GM21619 (cell line): ENCODE data around the gene ZNF300.
"Not testable (repeated sequence)": the region's sequence is repeated elsewhere in the genome, so short reads cannot be mapped to it uniquely, and the experiment has no call there.

Experiments used
- ATAC-seq: cut with Tn5 transposase; IDR thresholded peaks from one replicate; pipeline ENCODE4 v1.9.1; 2021; ENCODE audit not compliant: unreplicated experiment

Gene ZNF300

DNA sequence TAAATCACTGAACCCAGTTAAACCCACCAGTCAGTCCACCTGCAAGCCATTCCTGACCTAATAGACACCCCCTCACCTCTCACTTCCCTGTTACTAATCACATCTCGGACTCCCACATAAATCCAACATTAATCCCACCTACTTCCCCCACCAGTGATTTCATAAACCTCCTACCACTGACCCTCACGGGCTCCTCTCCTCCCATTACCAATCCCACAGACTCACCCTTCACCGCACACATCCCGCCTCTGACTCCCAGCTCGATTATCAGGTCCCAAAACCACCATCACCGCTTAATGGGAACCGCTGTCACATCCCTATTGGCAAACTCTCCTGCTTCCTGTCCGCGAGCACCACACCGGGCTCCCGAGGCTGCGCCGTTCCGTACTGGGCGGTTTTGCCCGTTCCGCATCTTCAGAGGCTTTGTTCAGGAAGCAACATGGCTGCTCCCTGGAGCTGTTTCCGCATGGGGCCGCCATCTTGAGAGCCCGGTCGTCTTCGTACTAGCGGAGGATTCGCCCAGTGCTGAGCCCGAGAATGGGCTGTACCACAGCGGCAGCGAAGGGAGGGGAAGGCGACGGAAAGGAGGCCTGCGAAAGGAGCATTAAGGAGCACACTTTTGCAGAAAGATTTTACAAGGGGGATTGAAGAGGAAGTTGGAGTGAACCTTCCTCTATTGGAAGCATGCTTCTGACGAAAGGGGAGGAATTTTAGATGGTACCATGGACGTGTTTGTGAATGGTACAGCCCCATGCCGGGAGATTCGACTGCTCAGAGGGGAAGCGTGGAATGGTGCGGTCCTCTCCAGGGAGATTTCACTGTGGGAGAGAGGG, at the start of gene ZNF300:
TSS of gene ZNF300 (minus strand) at position 502 of the 833 bp plus-strand sequence. CDS start 1,825 bp downstream, outside the sequence.
- ATAC-seq, result no peak

DNA sequence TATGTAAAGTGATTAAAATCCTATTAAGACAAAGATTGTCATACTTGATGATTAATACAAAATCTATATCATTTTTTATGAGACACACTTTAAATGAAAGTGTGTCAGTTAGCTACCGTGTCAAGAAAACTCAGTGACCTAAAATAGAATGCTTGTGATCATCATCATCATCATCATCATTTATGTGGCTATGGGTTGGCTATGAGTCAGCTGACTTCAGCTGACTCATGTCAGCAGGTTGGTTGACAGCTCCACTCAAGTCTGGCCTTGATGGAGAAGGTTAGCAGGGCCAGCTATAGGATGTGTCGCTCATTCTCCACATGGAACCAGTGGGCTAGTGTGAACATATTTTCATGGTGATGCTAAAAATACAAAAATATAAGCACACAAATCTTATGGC, 43.8 kb upstream of the ZNF300 start:
- no peak for ATAC-seq

DNA sequence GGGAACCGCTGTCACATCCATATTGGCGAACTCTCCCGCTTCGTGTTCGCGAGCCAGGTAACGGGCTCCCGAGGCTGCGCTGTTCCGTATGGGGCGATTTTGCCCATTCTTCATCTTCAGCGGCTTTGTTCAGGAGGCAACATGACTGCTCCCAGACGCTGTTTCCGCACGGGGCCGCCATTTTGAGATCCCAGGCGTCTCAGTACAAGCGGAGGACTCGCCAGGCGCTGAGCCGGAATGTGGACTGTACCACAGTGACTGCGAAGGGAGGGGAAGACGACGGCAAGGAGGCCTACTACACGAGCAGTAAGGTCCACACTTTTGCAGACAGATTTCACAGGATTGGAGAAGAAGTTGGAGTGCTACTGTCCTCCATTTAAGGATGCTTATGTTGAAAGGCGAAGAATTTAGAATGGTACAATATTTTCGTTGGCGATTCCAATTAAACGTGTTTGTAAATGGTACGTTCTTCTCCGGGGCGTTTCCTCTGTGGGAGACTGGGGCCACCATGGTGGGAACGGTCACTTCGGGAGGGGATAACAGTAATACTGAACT, 41.6 kb upstream of the ZNF300 start:
- ATAC-seq, result no peak

DNA sequence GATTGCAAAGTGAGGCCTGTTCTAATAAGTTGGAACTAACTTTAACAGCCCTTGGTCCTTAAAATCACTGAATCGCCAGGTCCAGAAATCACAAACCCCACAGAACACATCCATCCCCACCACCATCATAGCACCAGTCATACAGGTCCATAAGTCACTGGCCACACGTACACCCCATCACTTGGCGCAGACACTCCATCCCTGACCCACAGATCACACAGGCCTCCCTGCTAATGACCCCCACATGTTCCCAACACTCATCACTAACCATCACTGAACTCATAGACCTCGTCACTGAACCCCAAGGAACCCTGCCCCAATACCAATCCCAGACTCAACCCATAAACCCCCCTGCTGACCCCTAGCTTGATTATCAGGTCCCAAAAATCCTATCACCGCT, 41.2 kb upstream of the ZNF300 start:
- ATAC-seq, result no peak

GRCh38 chr5:150945486-150945885, 40.7 kb upstream of the ZNF300 start:
- ATAC-seq, result no peak

DNA sequence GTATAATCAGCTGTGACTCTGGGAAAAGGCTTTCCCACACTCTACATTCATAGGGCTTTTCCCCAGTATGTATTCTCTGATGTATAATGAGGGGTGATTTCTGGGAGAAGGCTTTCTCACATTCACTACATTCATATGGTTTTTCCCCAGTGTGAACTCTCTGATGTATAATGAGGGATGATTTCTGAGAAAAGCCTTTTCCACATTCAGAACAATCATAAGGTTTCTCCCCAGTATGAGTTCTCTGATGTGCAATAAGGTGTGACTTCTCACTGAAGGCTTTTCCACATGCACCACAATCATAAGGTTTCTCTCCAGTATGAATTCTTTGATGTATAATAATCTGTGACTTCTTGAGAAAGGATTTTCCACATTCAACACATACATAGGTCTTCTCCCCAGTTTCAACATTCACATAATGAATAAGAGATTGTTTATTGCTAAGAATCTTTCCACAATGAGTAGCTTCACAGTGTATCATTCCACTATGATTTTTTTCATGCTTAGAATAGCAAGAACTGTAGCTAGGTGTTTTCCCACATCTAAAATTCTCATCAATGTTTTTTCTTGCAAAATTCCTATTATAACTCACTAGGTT, 26.7 kb upstream of the ZNF300 start:
- ATAC-seq, result no peak

GRCh38 chr5:150918613-150919012, 13.8 kb upstream of the ZNF300 start:
- no peak for ATAC-seq

DNA sequence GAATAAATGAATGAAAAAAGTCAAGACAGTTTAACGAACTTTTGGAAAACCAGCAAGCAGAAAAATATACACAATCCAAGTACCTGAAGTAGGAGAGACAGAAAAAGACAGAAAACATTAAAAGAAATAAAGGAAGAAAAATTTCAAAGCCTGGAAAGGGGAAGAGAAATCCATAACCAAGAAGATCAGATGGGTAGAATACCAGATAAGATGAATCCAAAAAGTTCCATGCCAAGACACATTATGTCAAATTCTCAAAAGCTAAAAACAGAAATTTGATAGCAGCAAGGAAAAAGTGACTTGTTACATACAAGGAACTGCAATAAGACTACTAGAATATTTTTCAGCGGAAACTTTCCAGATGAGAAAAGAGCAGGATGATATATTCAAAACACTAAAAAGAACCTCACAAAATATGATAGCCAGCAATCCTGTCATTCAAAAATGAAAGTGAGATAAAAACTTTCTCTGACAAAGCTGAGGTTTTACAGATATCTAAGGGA, 7.6 kb upstream of the ZNF300 start:
- no peak for ATAC-seq

- no peak for ATAC-seq
These were observed 518 bp upstream of the ZNF300 start for GRCh38 chr5:150905312-150905683.

DNA sequence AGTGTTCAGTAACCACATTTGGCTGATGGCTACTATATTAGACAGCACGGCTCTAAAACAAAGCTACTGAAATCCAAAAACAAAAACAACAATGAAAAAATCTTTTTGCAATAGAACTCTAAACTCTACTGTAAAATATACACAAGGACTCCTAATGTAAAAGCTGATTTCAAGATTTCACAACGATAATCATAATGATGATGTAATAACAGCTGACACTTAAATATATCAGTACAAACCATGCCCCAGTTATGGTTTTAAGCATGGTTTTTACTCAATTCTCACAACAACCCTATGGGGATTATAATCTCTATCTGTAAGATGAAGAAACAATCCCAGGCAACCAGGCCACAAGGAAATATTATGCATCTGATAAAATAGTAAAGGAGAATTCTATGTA, 3.3 kb downstream of the ZNF300 start:
- no peak for ATAC-seq

- ATAC-seq, result no peak
These were observed 9.1 kb downstream of the ZNF300 start for GRCh38 chr5:150895431-150896428.

GRCh38 chr5:150879358-150879757, 25.4 kb downstream of the ZNF300 start:
- ATAC-seq, result no peak

DNA sequence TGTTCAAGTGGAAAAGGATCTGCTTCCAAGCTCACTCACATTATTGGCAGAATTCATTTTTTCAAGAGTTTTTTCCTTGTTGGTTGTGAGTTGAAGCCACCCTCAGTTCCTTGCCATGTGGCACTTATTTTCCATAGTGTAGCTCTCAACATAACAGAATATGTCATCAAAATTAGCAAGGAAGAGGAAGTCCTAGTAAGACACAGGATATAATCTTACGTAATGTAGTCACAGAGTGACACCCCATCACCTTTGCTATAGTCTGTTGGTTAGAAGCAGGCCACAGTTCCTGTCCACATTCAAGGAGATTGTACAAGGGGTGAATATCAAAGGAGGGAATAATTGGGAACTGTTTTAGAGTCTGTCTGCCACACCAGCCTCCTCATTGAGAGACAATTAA, 42.7 kb downstream of the ZNF300 start:
- ATAC-seq, result no peak

- no peak for ATAC-seq
These were observed 44.4 kb downstream of the ZNF300 start for GRCh38 chr5:150860246-150860821.

DNA sequence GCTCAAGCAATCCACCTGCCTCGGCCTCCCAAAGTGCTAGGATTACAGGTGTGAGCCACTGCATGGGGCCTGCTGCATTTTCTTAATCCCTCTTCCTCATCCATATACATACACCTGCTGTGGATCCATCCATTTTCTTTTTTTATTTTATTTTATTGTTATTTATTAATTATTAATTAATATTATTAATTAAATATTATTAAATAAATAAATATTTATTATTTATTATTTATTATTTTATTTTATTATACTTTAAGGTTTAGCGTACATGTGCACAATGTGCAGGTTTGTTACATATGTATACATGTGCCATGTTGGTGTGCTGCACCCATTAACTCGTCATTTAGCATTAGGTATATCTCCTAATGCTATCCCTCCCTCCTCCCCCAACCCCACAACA, 48.1 kb downstream of the ZNF300 start:
- not testable (repeated sequence) for ATAC-seq

GRCh38 chr5:150853561-150853960, 51.2 kb downstream of the ZNF300 start:
- peak; percentile 48 for ATAC-seq

GRCh38 chr5:150851039-150851438, 53.7 kb downstream of the ZNF300 start:
- no peak for ATAC-seq

GRCh38 chr5:150848271-150848670, 56.5 kb downstream of the ZNF300 start:
- ATAC-seq, result no peak

DNA sequence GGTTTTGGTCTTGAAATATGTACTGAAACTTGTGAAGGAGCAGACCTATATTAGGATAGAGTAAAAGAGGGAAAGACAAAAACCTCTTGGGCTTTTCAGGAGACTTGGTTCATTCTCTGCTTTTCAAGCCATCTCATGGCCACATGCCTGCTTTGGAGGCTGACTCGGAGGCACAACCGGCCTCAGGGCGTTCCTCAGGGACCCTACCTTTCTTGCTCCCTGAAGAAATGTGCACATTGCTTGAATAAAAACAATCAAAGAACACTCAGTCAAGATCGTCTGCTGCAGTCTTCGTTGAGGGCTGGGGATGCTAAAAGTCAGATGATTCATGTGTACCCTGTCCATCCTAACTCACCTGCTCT, 57.5 kb downstream of the ZNF300 start:
- no peak for ATAC-seq

DNA sequence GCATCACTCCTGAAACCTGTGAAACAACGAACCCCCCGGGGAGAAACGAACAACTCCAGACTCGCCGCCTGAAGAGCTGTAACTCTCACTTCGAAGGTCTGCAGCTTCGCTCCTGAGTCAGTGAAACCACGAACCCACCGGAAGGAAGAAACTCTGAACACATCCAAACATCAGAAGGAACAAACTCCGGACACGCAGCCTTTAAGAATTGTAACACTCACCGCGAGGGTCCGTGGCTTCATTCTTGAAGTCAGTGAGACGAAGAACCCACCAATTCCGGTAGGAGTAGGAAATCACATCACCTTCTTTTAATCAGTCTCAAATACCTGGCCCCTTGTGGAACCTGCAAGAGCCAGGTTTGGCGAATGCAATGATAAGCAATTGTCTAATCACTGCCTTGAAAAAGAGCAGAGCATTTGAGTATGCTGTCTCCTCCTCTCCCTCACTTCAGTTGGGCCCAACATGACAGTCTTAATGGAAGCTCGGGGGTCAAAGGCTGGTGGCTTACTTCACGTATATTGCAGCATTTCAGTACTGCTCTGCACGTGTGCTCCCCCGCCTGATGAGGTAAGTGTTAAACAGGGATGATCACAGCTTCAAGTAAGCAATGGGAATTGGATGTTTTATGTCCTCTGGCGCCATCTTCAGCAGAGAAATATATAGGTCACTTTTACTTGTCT, 58.0 kb downstream of the ZNF300 start:
- peak; percentile 93 for ATAC-seq
